Activated CD8-positive, alpha-beta memory T cell treated with anti-CD3 and anti-CD28 coated beads, Interleukin-2, amount 10 ng/mL, durations not matched to agents 7 days and 5 days (primary cell): Measurements from ENCODE around the gene SRRD. TPM values are rescaled to one million over a fixed set of nuclear protein-coding genes. Genes with fewer than 3 reads are reported as not detected.

Source experiments
- ATAC-seq: fragments of 150-1000 bp; cut with Tn5 transposase; one replicate; pipeline ENCODE4 v1.10.0; 2021; ENCODE audit warnings: moderate library complexity
- CTCF ChIA-PET: fragments of 350-600 bp; sonication (Branson Sonifier 250); formaldehyde crosslinking; loops from one replicate; lab custom pipeline; 2021; ENCODE audit warnings: antibody characterized with exemption; lab: Charles Lee
- DNase-seq: peaks from one replicate; pipeline ENCODE4 v3.0.0-alpha.2; 2020
- H3K27ac Mint-ChIP-seq: one replicate; pipeline ENCODE4 v1.8.0; 2021; ENCODE audit warnings: mild to moderate bottlenecking, mixed read lengths
- H3K27me3 Mint-ChIP-seq: one replicate; pipeline ENCODE4 v1.8.0; 2021; ENCODE audit warnings: mixed read lengths
- H3K36me3 Mint-ChIP-seq: one replicate; pipeline ENCODE4 v1.8.0; 2021; ENCODE audit warnings: mild to moderate bottlenecking, mixed read lengths
- H3K4me1 Mint-ChIP-seq: one replicate; pipeline ENCODE4 v1.8.0; 2021; ENCODE audit warnings: mixed read lengths
- H3K4me3 Mint-ChIP-seq: one replicate; pipeline ENCODE4 v1.8.0; 2021; ENCODE audit warnings: mild to moderate bottlenecking, moderate library complexity, mixed read lengths
- H3K9me3 Mint-ChIP-seq: one replicate; pipeline ENCODE4 v1.8.0; 2022; ENCODE audit warnings: low read depth, mixed read lengths
- total RNA-seq, 2 experiments: library from RNA; stranded (reverse); gene quantifications; one replicate each; pipeline ENCODE4 v1.2.3, GENCODE V29; 2021

Gene SRRD
- total RNA-seq, 2 experiments from 2014 or later: 17.5 to 22.6 TPM

- Mint-ChIP-seq H3K36me3 (peaks cover 51% of the 10 kb centered on the region), H3K27ac (no peak overlapping the region), H3K9me3 (no peaks in the 10 kb centered on the region), H3K4me3 (no peak overlapping the region), H3K4me1 (peaks cover 8% of the 10 kb centered on the region), H3K27me3 (no peaks in the 10 kb centered on the region)
- no peak for DNase-seq
- no peak for ATAC-seq
- CTCF ChIA-PET: interaction anchor here (1.3 to 2.2 kb wide), 3 partner anchors 9 to 130 kb away, joined by 4 to 6 read pairs (median 5); no protein-coding TSS in a partner anchor
Observed at GRCh38 chr22:26535603-26535908, 51.9 kb downstream of the SRRD start.

GRCh38 chr22:26536056-26536761 is 52.5 kb downstream of the SRRD start:
- no peak for ATAC-seq
- DNase-seq: no peak
- Mint-ChIP-seq H3K9me3 (no peaks in the 10 kb centered on the region), H3K4me1 (peaks cover 8% of the 10 kb centered on the region), H3K27ac (no peak overlapping the region), H3K4me3 (no peak overlapping the region), H3K27me3 (no peaks in the 10 kb centered on the region), H3K36me3 (peaks cover 51% of the 10 kb centered on the region)
- CTCF ChIA-PET: interaction anchor here (1.3 to 2.2 kb wide), 3 partner anchors 8 to 129 kb away, joined by 4 to 6 read pairs (median 5); no protein-coding TSS in a partner anchor

- no peak for DNase-seq
- no peak for ATAC-seq
- Mint-ChIP-seq H3K4me1 (peaks cover 8% of the 10 kb centered on the region), H3K4me3 (no peak overlapping the region), H3K27me3 (no peaks in the 10 kb centered on the region), H3K9me3 (no peaks in the 10 kb centered on the region), H3K27ac (no peak overlapping the region), H3K36me3 (peaks cover 47% of the 10 kb centered on the region)
- CTCF ChIA-PET: interaction anchor here (1.3 to 2.2 kb wide), 2 partner anchors 106 to 129 kb away, joined by 4 to 6 read pairs; no protein-coding TSS in a partner anchor
Observed at GRCh38 chr22:26536762-26537134, 53.1 kb downstream of the SRRD start.

GRCh38 chr22:26540119-26540518 is 56.4 kb downstream of the SRRD start:
- ATAC-seq: no peak
- CTCF ChIA-PET: no interaction called here
- H3K36me3 Mint-ChIP-seq: peaks cover 39% of the 10 kb centered on the region
- no peak for DNase-seq
- H3K27ac Mint-ChIP-seq: no peak overlapping the region
- H3K4me1 Mint-ChIP-seq: peaks cover 29% of the 10 kb centered on the region
- no peaks in the 10 kb centered on the region for H3K9me3 Mint-ChIP-seq
- no peak overlapping the region for H3K4me3 Mint-ChIP-seq
- no peaks in the 10 kb centered on the region for H3K27me3 Mint-ChIP-seq

DNA sequence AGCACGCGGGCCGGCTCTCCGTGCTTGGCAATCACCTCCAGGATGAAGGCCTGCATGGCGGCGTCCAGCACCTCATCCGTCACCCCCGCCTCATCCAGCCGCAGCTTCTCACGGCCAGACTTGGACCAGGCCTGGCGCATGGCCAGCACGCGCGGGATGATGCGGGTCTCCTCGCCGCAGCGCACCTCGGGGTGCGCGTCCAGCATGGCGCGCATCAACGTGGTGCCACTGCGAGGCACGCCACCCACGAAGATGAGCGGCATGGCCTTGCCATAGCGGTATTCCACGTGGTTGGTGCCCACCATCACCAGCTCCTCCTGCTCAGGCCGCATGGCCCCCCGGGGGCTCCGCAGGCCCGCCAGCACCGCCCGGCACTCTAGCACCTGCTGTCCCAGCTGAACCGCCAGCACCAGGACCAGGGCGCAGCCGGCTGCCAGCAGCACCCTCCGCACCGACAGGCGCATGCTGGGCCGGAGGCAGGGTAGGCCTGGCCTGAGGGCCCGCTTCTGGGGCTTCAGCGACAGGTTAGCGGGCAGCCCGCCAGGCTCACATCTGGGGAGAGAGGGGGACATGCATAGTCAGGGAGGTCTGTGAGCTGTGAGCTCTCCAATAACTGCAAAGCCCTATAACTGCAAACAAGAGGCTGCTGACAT is 57.6 kb downstream of the SRRD start:
- peaks cover 35% of the 10 kb centered on the region for H3K36me3 Mint-ChIP-seq
- ATAC-seq (no peak), DNase-seq (no peak)
- no peak overlapping the region for H3K27ac Mint-ChIP-seq
- H3K27me3 Mint-ChIP-seq: no peaks in the 10 kb centered on the region
- no peak overlapping the region for H3K4me3 Mint-ChIP-seq
- peaks cover 36% of the 10 kb centered on the region for H3K4me1 Mint-ChIP-seq
- CTCF ChIA-PET: interaction anchor here (2.0 kb wide), 1 partner anchor 38 kb away, joined by 4 read pairs; no protein-coding TSS in a partner anchor
- no peaks in the 10 kb centered on the region for H3K9me3 Mint-ChIP-seq

DNA sequence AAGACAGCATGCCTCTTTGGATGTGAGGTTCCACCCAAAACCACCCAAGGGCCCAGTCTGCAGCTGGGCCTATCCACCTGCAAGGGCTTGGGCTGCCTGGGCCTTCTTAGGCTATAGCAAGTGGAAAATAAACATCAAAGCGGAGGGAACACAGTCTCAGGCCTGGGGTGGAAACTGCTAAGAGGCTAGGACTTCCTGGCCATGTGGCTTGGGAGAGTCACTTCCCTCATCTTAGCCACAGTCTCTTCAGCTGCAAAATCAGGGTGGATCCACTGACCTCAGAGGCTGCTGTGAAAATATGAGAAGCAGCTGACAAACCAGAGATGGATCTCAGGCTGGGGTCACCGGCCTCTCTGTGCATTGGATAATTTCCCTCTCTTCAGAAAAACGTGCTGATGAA is 59.2 kb downstream of the SRRD start:
- no peak overlapping the region for H3K4me3 Mint-ChIP-seq
- peaks cover 38% of the 10 kb centered on the region for H3K36me3 Mint-ChIP-seq
- peaks cover 52% of the 10 kb centered on the region for H3K4me1 Mint-ChIP-seq
- ATAC-seq (peak; percentile 62), DNase-seq (peak; percentile 60)
- H3K27me3 Mint-ChIP-seq: no peaks in the 10 kb centered on the region
- H3K27ac Mint-ChIP-seq: peak overlapping the region; percentile 81
- no peaks in the 10 kb centered on the region for H3K9me3 Mint-ChIP-seq
- CTCF ChIA-PET: interaction anchor here (1.2 to 1.4 kb wide), 2 partner anchors 38 to 72 kb away, joined by 3 read pairs; no protein-coding TSS in a partner anchor

Other genes with a start within 250 kb of the SRRD start
- gene ASPHD2, start 54.6 kb upstream of the SRRD start, total RNA-seq: 10 to 100 TPM; 15.3 to 17.0 TPM
- gene HPS4, start 94 bp upstream of the SRRD start, total RNA-seq: 10 to 100 TPM; 39.3 to 41.2 TPM
- gene TFIP11, start 28.6 kb downstream of the SRRD start, total RNA-seq: 10 to 100 TPM; 58.0 to 64.8 TPM
- 10 to 100 TPM; 61.6 to 81.6 TPM for gene TPST2, start 106.3 kb downstream of the SRRD start, total RNA-seq
- gene CRYBB1, start 134.2 kb downstream of the SRRD start, total RNA-seq: under 1 TPM in 1 of 2 experiments, not detected in 1; 0.38 TPM
- gene CRYBA4, start 138.1 kb downstream of the SRRD start, total RNA-seq: under 1 TPM in 1 of 2 experiments, not detected in 1; 0.38 TPM
- gene MIAT, start 173.7 kb downstream of the SRRD start, total RNA-seq: 100 to 1,000 TPM in 1 of 2 experiments, 10 to 100 TPM in 1; 66.5 to 125 TPM